GM18517 (cell line): ENCODE data around the gene ABCA3.
A peak's percentile ranks its signal among the peaks of the same experiment; 100 is the strongest.
"Not testable (repeated sequence)": the region's sequence is repeated elsewhere in the genome, so short reads cannot be mapped to it uniquely, and the experiment has no call there.

Experiments
- ATAC-seq: cut with Tn5 transposase; IDR thresholded peaks from one replicate; pipeline ENCODE4 v1.9.1; 2021; ENCODE audit warnings: mild to moderate bottlenecking, moderate library complexity; ENCODE audit not compliant: unreplicated experiment

ABCA3 gene

GRCh38 chr16:2340564-2341455, at the start of gene ABCA3:
ABCA3 (minus strand) TSS chr16:2340728; CDS start chr16:2326466, 14,262 bp downstream.
- peak; percentile 83 for ATAC-seq

GRCh38 chr16:2388875-2389433, 48.4 kb upstream of the ABCA3 start:
- ATAC-seq: no peak

- no peak for ATAC-seq
Measured at GRCh38 chr16:2388139-2388874, 47.8 kb upstream of the ABCA3 start.

- no peak for ATAC-seq
Measured at GRCh38 chr16:2386990-2387389, 46.5 kb upstream of the ABCA3 start.

GRCh38 chr16:2385982-2386381, 45.5 kb upstream of the ABCA3 start:
- ATAC-seq: not testable (repeated sequence)

- no peak for ATAC-seq
Measured at GRCh38 chr16:2385190-2385836, 44.8 kb upstream of the ABCA3 start.

GRCh38 chr16:2384426-2384825, 43.9 kb upstream of the ABCA3 start:
- no peak for ATAC-seq

GRCh38 chr16:2383501-2383900, 43.0 kb upstream of the ABCA3 start:
- ATAC-seq: no peak

- ATAC-seq: no peak
Measured at GRCh38 chr16:2374644-2375043, 34.1 kb upstream of the ABCA3 start.

GRCh38 chr16:2373176-2373575, 32.6 kb upstream of the ABCA3 start:
- ATAC-seq: no peak

- no peak for ATAC-seq
Measured at GRCh38 chr16:2372684-2373083, 32.2 kb upstream of the ABCA3 start.

GRCh38 chr16:2371421-2371820, 30.9 kb upstream of the ABCA3 start:
- ATAC-seq: no peak

- no peak for ATAC-seq
Measured at GRCh38 chr16:2370721-2371120, 30.2 kb upstream of the ABCA3 start.

- no peak for ATAC-seq
Measured at GRCh38 chr16:2366660-2367309, 26.3 kb upstream of the ABCA3 start.

- ATAC-seq: no peak
Measured at GRCh38 chr16:2365397-2366294, 25.1 kb upstream of the ABCA3 start.

- ATAC-seq: no peak
Measured at GRCh38 chr16:2364638-2365210, 24.2 kb upstream of the ABCA3 start.

- ATAC-seq: no peak
Measured at GRCh38 chr16:2362218-2362617, 21.7 kb upstream of the ABCA3 start.

- no peak for ATAC-seq
Measured at GRCh38 chr16:2361129-2361528, 20.6 kb upstream of the ABCA3 start.

GRCh38 chr16:2359919-2360318, 19.4 kb upstream of the ABCA3 start:
- ATAC-seq: no peak
